ENCODE results near the gene AFG3L2.

- no peak for TF ChIP-seq CTCF (IDR thresholded peaks at IDR 0.05 in 8 of 11, conservative IDR thresholded peaks at IDR 0.05 in 3 of 11)
- no peak for TF ChIP-seq POLR2AphosphoS5 (IDR thresholded peaks at IDR 0.05)
These were observed 58.7 kb downstream of the AFG3L2 start for GRCh38 chr18:12318334-12318697.

Data from spleen (tissue), 7 donors.